ENCODE measurements around the gene ZNRF2. TPM values are rescaled to one million over a fixed set of nuclear protein-coding genes. Genes with fewer than 3 reads are reported as not detected.
A peak's percentile ranks its signal among the peaks of the same experiment; 100 is the strongest.
"Not testable (repeated sequence)": the region's sequence is repeated elsewhere in the genome, so short reads cannot be mapped to it uniquely, and the experiment has no call there.

The ZNRF2 gene
- total RNA-seq, 1 donor from 2014 or later: 18.6 TPM

GRCh38 chr7:30353532-30353931 lies 69.1 kb downstream of the ZNRF2 start:
- no peak for DNase-seq (ENCODE audit: low spot score)
- ATAC-seq: no peak

GRCh38 chr7:30353932-30354607 lies 69.7 kb downstream of the ZNRF2 start:
- no peak for DNase-seq (ENCODE audit: low spot score)
- ATAC-seq: no peak

GRCh38 chr7:30354791-30355190 lies 70.4 kb downstream of the ZNRF2 start:
- ATAC-seq (no peak), DNase-seq (ENCODE audit: low spot score) (no peak)

GRCh38 chr7:30359957-30360356 lies 75.6 kb downstream of the ZNRF2 start:
- ATAC-seq: no peak
- no peak for DNase-seq (ENCODE audit: low spot score)

- DNase-seq (ENCODE audit: low spot score) (no peak), ATAC-seq (no peak)
Measured at GRCh38 chr7:30363778-30364563, 79.6 kb downstream of the ZNRF2 start.

- DNase-seq (ENCODE audit: low spot score): no peak
Measured at GRCh38 chr7:30364773-30365172, 80.4 kb downstream of the ZNRF2 start.

GRCh38 chr7:30365621-30366020 lies 81.2 kb downstream of the ZNRF2 start:
- DNase-seq (ENCODE audit: low spot score) (no peak), ATAC-seq (no peak)

More at GRCh38 chr7:30364773-30365172, 80.4 kb downstream of the ZNRF2 start:
- ATAC-seq: no peak

- no peak for ATAC-seq
Measured at GRCh38 chr7:30366606-30367005, 82.2 kb downstream of the ZNRF2 start.

GRCh38 chr7:30367561-30367960 lies 83.2 kb downstream of the ZNRF2 start:
- DNase-seq (ENCODE audit: low spot score) (no peak), ATAC-seq (no peak)

More at GRCh38 chr7:30366606-30367005, 82.2 kb downstream of the ZNRF2 start:
- DNase-seq (ENCODE audit: low spot score): no peak

- DNase-seq (ENCODE audit: low spot score) (no peak), ATAC-seq (no peak)
Measured at GRCh38 chr7:30369879-30370278, 85.5 kb downstream of the ZNRF2 start.

- ATAC-seq (no peak), DNase-seq (ENCODE audit: low spot score) (no peak)
Measured at GRCh38 chr7:30371321-30371720, 86.9 kb downstream of the ZNRF2 start.

GRCh38 chr7:30378275-30378674 lies 93.9 kb downstream of the ZNRF2 start:
- ATAC-seq (peak; percentile 89), DNase-seq (ENCODE audit: low spot score) (no peak)

- DNase-seq (ENCODE audit: low spot score) (no peak), ATAC-seq (peak; percentile 55)
Measured at GRCh38 chr7:30379131-30379530, 94.7 kb downstream of the ZNRF2 start.

- DNase-seq (ENCODE audit: low spot score) (no peak), ATAC-seq (no peak)
Measured at GRCh38 chr7:30379741-30380140, 95.3 kb downstream of the ZNRF2 start.

- ATAC-seq: no peak
Measured at GRCh38 chr7:30380294-30380693, 95.9 kb downstream of the ZNRF2 start.

GRCh38 chr7:30380824-30381223 lies 96.4 kb downstream of the ZNRF2 start:
- DNase-seq (ENCODE audit: low spot score); ATAC-seq: not testable (repeated sequence)

More at GRCh38 chr7:30380294-30380693, 95.9 kb downstream of the ZNRF2 start:
- DNase-seq (ENCODE audit: low spot score): no peak

GRCh38 chr7:30382607-30383006 lies 98.2 kb downstream of the ZNRF2 start:
- DNase-seq (ENCODE audit: low spot score) (no peak), ATAC-seq (peak; percentile 56)

GRCh38 chr7:30389791-30390190 lies 105.4 kb downstream of the ZNRF2 start:
- DNase-seq (ENCODE audit: low spot score) (no peak), ATAC-seq (peak; percentile 44)

- ATAC-seq (no peak), DNase-seq (ENCODE audit: low spot score) (no peak)
Measured at GRCh38 chr7:30390736-30391636, 106.6 kb downstream of the ZNRF2 start.

GRCh38 chr7:30391806-30392205 lies 107.4 kb downstream of the ZNRF2 start:
- DNase-seq (ENCODE audit: low spot score): no peak
- ATAC-seq: no peak

- ATAC-seq: no peak
- no peak for DNase-seq (ENCODE audit: low spot score)
Measured at GRCh38 chr7:30395676-30396075, 111.3 kb downstream of the ZNRF2 start.

Data from left lobe of liver (tissue), 2 donors.